Measurements from ENCODE around the gene CXorf66. TPM values are rescaled to one million over a fixed set of nuclear protein-coding genes. Genes with fewer than 3 reads are reported as not detected.

Gene CXorf66
- not detected for total RNA-seq
- polyA plus RNA-seq, result not detected
- long read RNA-seq, donor 1, result 0 reads
- long read RNA-seq, donor 2, result 0 reads
- long read RNA-seq, donor 3, result 0 reads

- intact Hi-C loops (cut with DNase I), result no loop called here
- no peak within 1 kb of the TSS for H3K27ac ChIP-seq
- H3K9me3 ChIP-seq, result no peaks in the 10 kb centered on the region
- TF ChIP-seq CTCF (IDR thresholded peaks at IDR 0.05) (no peak), POLR2A (IDR thresholded peaks at IDR 0.05) (no peak), EP300 (IDR thresholded peaks at IDR 0.05) (no peak)
- no peaks in the 10 kb centered on the region for H3K27me3 ChIP-seq
- DNase-seq, result no peak
- no peaks in the 10 kb centered on the region for H3K36me3 ChIP-seq
- no peak within 1 kb of the TSS for H3K4me3 ChIP-seq
- H3K4me1 ChIP-seq (ENCODE audit: insufficient read depth), result no peaks in the 10 kb centered on the region
- WGBS, 3 donors, result 80 to 87% (median 84%) methylated on average over 7 of the region's 7 CpGs
Observed at GRCh38 chrX:139965421-139965820, at the start of gene CXorf66. Gene CXorf66, minus strand, starts transcription at chrX:139965521. Its CDS starts 25 bp downstream, at chrX:139965496.

- DNase-seq, result no peak
- intact Hi-C loops (cut with DNase I), result no loop called here
- TF ChIP-seq CTCF (IDR thresholded peaks at IDR 0.05), result no peak
- no peak for TF ChIP-seq EP300 (IDR thresholded peaks at IDR 0.05)
- no peak for TF ChIP-seq POLR2A (IDR thresholded peaks at IDR 0.05)
- Histone ChIP-seq H3K4me3 (no peak overlapping the region), H3K27ac (no peak overlapping the region), H3K4me1 (ENCODE audit: insufficient read depth) (no peaks in the 10 kb centered on the region), H3K36me3 (no peaks in the 10 kb centered on the region), H3K27me3 (no peaks in the 10 kb centered on the region), H3K9me3 (no peaks in the 10 kb centered on the region)
- 57 to 70% (median 64%) methylated on average over 3 of the region's 3 CpGs for WGBS, 3 donors
Observed at GRCh38 chrX:139982856-139983255, 17.5 kb upstream of the CXorf66 start.

- peaks cover 0 to 3% of the 10 kb centered on the region in 2 donors for H3K9me3 ChIP-seq
- H3K27me3 ChIP-seq, result no peaks in the 10 kb centered on the region
- no peak overlapping the region for H3K4me3 ChIP-seq
- 70 to 79% (median 78%) methylated on average over 3 of the region's 3 CpGs for WGBS, 3 donors
- intact Hi-C loops (cut with DNase I), result no loop called here
- H3K4me1 ChIP-seq (ENCODE audit: insufficient read depth), result no peaks in the 10 kb centered on the region
- no peaks in the 10 kb centered on the region for H3K36me3 ChIP-seq
- H3K27ac ChIP-seq, result no peak overlapping the region
- no peak for DNase-seq
- TF ChIP-seq EP300 (IDR thresholded peaks at IDR 0.05) (no peak), POLR2A (IDR thresholded peaks at IDR 0.05) (no peak)
Observed at GRCh38 chrX:139974471-139974870, 9.2 kb upstream of the CXorf66 start.

GRCh38 chrX:139972629-139973624 lies 7.6 kb upstream of the CXorf66 start:
- Histone ChIP-seq H3K27ac (no peak overlapping the region), H3K4me3 (no peak overlapping the region), H3K9me3 (peaks cover 0 to 3% of the 10 kb centered on the region in 2 donors), H3K27me3 (no peaks in the 10 kb centered on the region), H3K4me1 (ENCODE audit: insufficient read depth) (no peaks in the 10 kb centered on the region), H3K36me3 (no peaks in the 10 kb centered on the region)
- intact Hi-C loops (cut with DNase I), result no loop called here
- no peak for DNase-seq
- 56 to 64% (median 62%) methylated on average over 6 of the region's 6 CpGs for WGBS, 3 donors
- TF ChIP-seq POLR2A (IDR thresholded peaks at IDR 0.05) (no peak), CTCF (IDR thresholded peaks at IDR 0.05) (no peak), EP300 (IDR thresholded peaks at IDR 0.05) (no peak)

GRCh38 chrX:139972113-139972512 lies 6.8 kb upstream of the CXorf66 start:
- intact Hi-C loops (cut with DNase I), result no loop called here
- Histone ChIP-seq H3K36me3 (no peaks in the 10 kb centered on the region), H3K4me3 (no peak overlapping the region), H3K27ac (no peak overlapping the region), H3K4me1 (ENCODE audit: insufficient read depth) (no peaks in the 10 kb centered on the region), H3K27me3 (no peaks in the 10 kb centered on the region), H3K9me3 (peaks cover 0 to 3% of the 10 kb centered on the region in 2 donors)
- no peak for TF ChIP-seq EP300 (IDR thresholded peaks at IDR 0.05)
- TF ChIP-seq CTCF (IDR thresholded peaks at IDR 0.05), result no peak
- TF ChIP-seq POLR2A (IDR thresholded peaks at IDR 0.05), result no peak
- no peak for DNase-seq
- 63 to 76% (median 65%) methylated on average over 5 of the region's 5 CpGs for WGBS, 3 donors

All from ovary (tissue), 10 donors.